Measurements from ENCODE around the gene HCAR3.
"Not testable (repeated sequence)": the region's sequence is repeated elsewhere in the genome, so short reads cannot be mapped to it uniquely, and the experiment has no call there.

DNA sequence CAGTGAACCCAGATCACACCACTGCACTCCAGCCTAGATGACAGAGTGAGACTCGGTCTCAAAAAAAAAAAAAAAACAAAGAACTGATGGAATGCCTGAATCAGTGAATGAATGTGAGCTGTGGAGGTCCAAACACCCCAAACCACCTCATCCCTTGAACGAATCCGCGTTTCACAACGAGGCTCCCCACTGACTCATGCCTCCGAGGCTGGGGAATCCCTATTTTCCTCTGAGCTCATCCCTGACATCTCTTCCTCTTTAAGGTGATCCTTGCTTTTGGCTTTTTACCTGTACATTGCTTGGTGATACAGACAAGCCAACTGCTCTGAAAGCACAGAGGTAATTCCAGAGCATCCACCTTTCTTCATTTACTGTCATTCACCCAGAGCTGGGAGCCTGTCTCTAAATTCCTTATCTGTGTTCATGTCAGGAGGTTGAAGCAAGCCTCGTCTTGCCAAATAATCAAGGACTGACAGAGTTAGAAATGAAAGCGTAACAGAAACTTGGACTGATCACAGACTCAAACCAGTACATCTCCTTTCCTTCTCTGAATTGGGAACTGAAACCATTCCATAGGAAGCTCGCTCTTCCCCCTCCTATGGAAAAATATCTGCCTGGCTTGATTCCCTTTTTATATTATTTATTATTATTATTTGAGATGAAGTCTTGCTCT, 16.4 kb downstream of the HCAR3 start:
- TF ChIP-seq, protein P1, sequence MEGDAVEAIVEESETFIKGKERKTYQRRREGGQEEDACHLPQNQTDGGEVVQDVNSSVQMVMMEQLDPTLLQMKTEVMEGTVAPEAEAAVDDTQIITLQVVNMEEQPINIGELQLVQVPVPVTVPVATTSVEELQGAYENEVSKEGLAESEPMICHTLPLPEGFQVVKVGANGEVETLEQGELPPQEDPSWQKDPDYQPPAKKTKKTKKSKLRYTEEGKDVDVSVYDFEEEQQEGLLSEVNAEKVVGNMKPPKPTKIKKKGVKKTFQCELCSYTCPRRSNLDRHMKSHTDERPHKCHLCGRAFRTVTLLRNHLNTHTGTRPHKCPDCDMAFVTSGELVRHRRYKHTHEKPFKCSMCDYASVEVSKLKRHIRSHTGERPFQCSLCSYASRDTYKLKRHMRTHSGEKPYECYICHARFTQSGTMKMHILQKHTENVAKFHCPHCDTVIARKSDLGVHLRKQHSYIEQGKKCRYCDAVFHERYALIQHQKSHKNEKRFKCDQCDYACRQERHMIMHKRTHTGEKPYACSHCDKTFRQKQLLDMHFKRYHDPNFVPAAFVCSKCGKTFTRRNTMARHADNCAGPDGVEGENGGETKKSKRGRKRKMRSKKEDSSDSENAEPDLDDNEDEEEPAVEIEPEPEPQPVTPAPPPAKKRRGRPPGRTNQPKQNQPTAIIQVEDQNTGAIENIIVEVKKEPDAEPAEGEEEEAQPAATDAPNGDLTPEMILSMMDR (IDR thresholded peaks at IDR 0.05), result not testable (repeated sequence)
- not testable (repeated sequence) for TF ChIP-seq ZFX (IDR thresholded peaks at IDR 0.05; ENCODE audit: borderline replicate concordance)
